ENCODE results near the gene FEN1.

DNA sequence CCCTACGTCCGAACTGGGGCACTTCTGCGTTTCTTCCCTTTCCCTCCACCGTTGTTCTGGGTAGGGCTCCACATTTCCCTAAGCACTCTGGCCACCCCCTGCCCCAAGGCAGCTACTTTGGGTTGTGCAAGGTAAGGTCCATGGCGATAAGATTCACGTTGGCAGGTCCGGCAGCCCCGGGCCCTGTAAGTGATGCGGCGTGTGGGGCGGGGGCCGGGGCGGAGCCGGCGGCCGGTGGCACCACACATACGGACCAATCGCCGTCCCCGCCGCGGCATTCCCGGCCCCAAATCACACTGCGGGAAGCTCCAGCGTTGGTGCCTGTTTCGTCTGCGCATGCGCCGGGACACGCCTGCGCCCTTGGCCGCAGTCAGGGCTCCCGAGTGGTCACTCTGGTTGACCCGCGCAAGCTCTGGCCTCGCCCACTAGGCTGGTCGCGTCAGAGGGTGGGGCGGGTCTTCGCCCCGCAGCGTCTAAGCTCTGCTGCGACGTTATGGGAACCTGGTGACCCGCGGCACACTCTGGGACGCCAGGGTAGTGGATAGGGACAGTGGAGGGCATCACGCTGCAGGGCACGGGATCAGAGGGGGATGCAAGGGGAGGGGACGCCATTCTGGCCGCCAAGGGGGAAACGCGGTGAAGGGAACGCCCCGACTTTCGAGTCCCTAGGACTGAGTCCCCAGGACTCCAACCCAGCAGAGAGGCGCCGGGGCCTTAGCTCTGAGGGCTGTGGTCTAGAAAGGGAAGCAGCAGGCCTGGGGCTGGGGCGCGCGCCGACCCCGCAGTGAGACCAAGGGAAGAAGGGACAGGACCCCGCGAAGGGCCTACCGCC is 22.5 kb downstream of the FEN1 start:
- TF ChIP-seq, protein P1, sequence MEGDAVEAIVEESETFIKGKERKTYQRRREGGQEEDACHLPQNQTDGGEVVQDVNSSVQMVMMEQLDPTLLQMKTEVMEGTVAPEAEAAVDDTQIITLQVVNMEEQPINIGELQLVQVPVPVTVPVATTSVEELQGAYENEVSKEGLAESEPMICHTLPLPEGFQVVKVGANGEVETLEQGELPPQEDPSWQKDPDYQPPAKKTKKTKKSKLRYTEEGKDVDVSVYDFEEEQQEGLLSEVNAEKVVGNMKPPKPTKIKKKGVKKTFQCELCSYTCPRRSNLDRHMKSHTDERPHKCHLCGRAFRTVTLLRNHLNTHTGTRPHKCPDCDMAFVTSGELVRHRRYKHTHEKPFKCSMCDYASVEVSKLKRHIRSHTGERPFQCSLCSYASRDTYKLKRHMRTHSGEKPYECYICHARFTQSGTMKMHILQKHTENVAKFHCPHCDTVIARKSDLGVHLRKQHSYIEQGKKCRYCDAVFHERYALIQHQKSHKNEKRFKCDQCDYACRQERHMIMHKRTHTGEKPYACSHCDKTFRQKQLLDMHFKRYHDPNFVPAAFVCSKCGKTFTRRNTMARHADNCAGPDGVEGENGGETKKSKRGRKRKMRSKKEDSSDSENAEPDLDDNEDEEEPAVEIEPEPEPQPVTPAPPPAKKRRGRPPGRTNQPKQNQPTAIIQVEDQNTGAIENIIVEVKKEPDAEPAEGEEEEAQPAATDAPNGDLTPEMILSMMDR (IDR thresholded peaks at IDR 0.05; ENCODE audit: low read depth, low read length, poor library complexity, severe bottlenecking) = no peak
- TF ChIP-seq EZH2phosphoT487 (IDR thresholded peaks at IDR 0.05; ENCODE audit: borderline replicate concordance, low read length) = no peak
